HG03378 (cell line): ENCODE data around the gene KRTAP6-2.

Source experiments
- ATAC-seq: cut with Tn5 transposase; IDR thresholded peaks from one replicate; pipeline ENCODE4 v1.9.1; 2021; ENCODE audit warnings: mild to moderate bottlenecking, moderate library complexity; ENCODE audit not compliant: unreplicated experiment

KRTAP6-2 gene

DNA sequence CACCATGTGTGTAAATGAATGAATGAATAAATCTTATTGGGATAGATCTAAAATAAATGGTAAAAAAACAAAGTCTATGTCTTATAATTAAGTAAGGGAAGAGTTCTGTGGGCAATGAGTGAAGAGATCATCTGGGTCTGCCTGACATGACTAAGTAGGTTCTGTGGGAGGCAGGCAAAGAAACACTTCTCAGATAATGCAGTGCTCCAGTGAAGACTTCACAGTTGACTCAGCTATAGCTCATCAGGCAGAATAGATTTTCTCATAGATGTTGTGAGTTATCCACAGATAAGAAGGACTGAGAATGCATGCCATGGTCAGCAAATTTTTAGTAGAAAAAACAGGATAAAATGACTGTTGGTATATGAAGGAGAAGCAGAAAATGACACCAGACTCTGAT, 20.9 kb downstream of the KRTAP6-2 start:
- ATAC-seq = no peak

- no peak for ATAC-seq
These were observed 31.1 kb downstream of the KRTAP6-2 start for GRCh38 chr21:30567617-30568016.

- ATAC-seq = no peak
These were observed 35.1 kb downstream of the KRTAP6-2 start for GRCh38 chr21:30563630-30564029.

GRCh38 chr21:30563072-30563471, 35.6 kb downstream of the KRTAP6-2 start:
- ATAC-seq = no peak

DNA sequence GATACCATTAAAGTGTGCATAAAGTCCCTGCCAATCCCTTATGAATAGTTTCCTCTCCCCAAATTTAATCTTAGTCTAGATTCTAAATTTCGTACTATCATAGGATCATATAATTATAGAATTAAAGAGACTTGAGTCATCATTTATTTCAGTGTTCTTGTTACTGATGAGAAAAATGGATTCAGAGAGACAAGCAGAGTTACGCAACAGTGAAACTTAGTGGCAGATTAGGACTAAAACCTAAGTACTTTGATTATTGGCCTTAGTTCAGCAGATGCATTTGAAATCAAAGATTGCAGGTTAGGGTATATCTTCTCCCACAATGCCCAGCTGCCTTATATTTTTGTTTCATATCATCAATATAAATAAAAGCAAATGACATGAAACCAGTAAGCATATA, 36.7 kb downstream of the KRTAP6-2 start:
- no peak for ATAC-seq

- no peak for ATAC-seq
These were observed 37.3 kb downstream of the KRTAP6-2 start, which contains the start of gene KRTAP19-7 for GRCh38 chr21:30561264-30561895. KRTAP19-7 (minus strand) TSS chr21:30561314; CDS start chr21:30561289, 25 bp downstream.

DNA sequence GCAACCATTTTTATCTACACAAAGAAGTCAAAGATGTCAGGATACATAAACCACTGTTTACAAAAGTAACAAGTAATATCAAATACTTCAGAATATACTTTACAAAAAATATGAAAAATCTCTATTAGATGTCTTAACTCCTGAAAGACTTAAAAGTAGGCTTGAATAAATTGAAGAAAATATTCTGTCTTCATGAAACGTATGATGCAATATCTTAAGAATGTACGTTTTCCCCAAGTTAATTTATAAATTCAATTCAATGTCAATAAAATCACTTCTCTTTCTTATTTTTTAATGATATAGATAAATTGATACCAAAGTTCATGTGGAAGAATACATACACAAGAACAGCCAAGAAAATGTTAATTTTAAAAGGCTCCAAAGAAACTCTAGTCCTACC, 43.6 kb downstream of the KRTAP6-2 start:
- ATAC-seq = no peak

- no peak for ATAC-seq
These were observed 45.9 kb downstream of the KRTAP6-2 start for GRCh38 chr21:30552782-30553181.
